GM12891 (cell line): Measurements from ENCODE around the gene KRTAP4-5.

Source experiments
- PAX5 ChIP-seq: IDR thresholded peaks from 2 replicates; pipeline ENCODE4 v1.6.1; 2011; ENCODE audit warnings: low read length, moderate library complexity, mild to moderate bottlenecking; ENCODE audit not compliant: insufficient read depth, severe bottlenecking
- POLR2A ChIP-seq: IDR thresholded peaks from 2 replicates; pipeline ENCODE4 v1.6.1; 2011; ENCODE audit warnings: low read depth, low read length, control low read depth
- POLR2AphosphoS5 ChIP-seq: IDR thresholded peaks from 2 replicates; pipeline ENCODE4 v1.6.1; 2011; ENCODE audit warnings: low read depth, low read length, control low read depth
- SPI1 ChIP-seq: IDR thresholded peaks from 2 replicates; pipeline ENCODE4 v1.6.1; 2011; ENCODE audit warnings: low read depth, low read length, control low read depth

- TF ChIP-seq SPI1 (no peak), POLR2AphosphoS5 (no peak), POLR2A (no peak), PAX5 (no peak)
Observed at GRCh38 chr17:41147531-41148204, 2.0 kb downstream of the KRTAP4-5 start.
